GM21576 (cell line): ENCODE data around the gene ASXL1.
A peak's percentile ranks its signal among the peaks of the same experiment; 100 is the strongest.
"Not testable (repeated sequence)": the region's sequence is repeated elsewhere in the genome, so short reads cannot be mapped to it uniquely, and the experiment has no call there.

Experiments used
- ATAC-seq: cut with Tn5 transposase; IDR thresholded peaks from one replicate; pipeline ENCODE4 v1.9.1; 2021; ENCODE audit warnings: mild to moderate bottlenecking, moderate library complexity; ENCODE audit not compliant: unreplicated experiment

Gene ASXL1

GRCh38 chr20:32359633-32360332, 1.7 kb downstream of the ASXL1 start:
- ATAC-seq = no peak

GRCh38 chr20:32360333-32360634, 2.2 kb downstream of the ASXL1 start:
- no peak for ATAC-seq

- ATAC-seq = no peak
These were observed 4.8 kb downstream of the ASXL1 start for GRCh38 chr20:32362901-32363364.

GRCh38 chr20:32363492-32363891, 5.4 kb downstream of the ASXL1 start:
- ATAC-seq = no peak

GRCh38 chr20:32364554-32365208, 6.5 kb downstream of the ASXL1 start:
- ATAC-seq = no peak

GRCh38 chr20:32365564-32365963, 7.4 kb downstream of the ASXL1 start:
- ATAC-seq = no peak

- ATAC-seq = peak; percentile 50
These were observed 8.2 kb downstream of the ASXL1 start for GRCh38 chr20:32366380-32366779.

GRCh38 chr20:32368323-32368722, 10.2 kb downstream of the ASXL1 start:
- ATAC-seq = no peak

GRCh38 chr20:32368925-32369324, 10.8 kb downstream of the ASXL1 start:
- no peak for ATAC-seq

- ATAC-seq = no peak
These were observed 12.8 kb downstream of the ASXL1 start for GRCh38 chr20:32370897-32371296.

- ATAC-seq = no peak
These were observed 20.3 kb downstream of the ASXL1 start for GRCh38 chr20:32378461-32378860.

- ATAC-seq = not testable (repeated sequence)
These were observed 21.9 kb downstream of the ASXL1 start for GRCh38 chr20:32380037-32380436.

- ATAC-seq = no peak
These were observed 22.6 kb downstream of the ASXL1 start for GRCh38 chr20:32380745-32381144.

- no peak for ATAC-seq
These were observed 24.2 kb downstream of the ASXL1 start for GRCh38 chr20:32382102-32382950.

- ATAC-seq = not testable (repeated sequence)
These were observed 25.3 kb downstream of the ASXL1 start for GRCh38 chr20:32383441-32383840.

GRCh38 chr20:32385541-32385940, 27.4 kb downstream of the ASXL1 start:
- no peak for ATAC-seq

- ATAC-seq = no peak
These were observed 28.0 kb downstream of the ASXL1 start for GRCh38 chr20:32386091-32386490.

- ATAC-seq = no peak
These were observed 29.1 kb downstream of the ASXL1 start for GRCh38 chr20:32387252-32387651.

GRCh38 chr20:32391003-32391402, 32.9 kb downstream of the ASXL1 start:
- no peak for ATAC-seq

GRCh38 chr20:32395066-32395465, 36.9 kb downstream of the ASXL1 start:
- ATAC-seq = no peak

- ATAC-seq = no peak
These were observed 38.6 kb downstream of the ASXL1 start for GRCh38 chr20:32396646-32397160.
